GM12873 (cell line): ENCODE results near the gene PHOSPHO2.

Experiments
- TF ChIP-seq, protein P1 (sequence below): IDR thresholded peaks from 2 replicates; pipeline ENCODE4 v1.5.1; 2012; ENCODE audit warnings: low read depth, mild to moderate bottlenecking, moderate library complexity, low read length, control low read depth; ENCODE audit not compliant: insufficient read depth; ENCODE audit errors: missing control alignments

The PHOSPHO2 gene, protein sequence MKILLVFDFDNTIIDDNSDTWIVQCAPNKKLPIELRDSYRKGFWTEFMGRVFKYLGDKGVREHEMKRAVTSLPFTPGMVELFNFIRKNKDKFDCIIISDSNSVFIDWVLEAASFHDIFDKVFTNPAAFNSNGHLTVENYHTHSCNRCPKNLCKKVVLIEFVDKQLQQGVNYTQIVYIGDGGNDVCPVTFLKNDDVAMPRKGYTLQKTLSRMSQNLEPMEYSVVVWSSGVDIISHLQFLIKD

DNA sequence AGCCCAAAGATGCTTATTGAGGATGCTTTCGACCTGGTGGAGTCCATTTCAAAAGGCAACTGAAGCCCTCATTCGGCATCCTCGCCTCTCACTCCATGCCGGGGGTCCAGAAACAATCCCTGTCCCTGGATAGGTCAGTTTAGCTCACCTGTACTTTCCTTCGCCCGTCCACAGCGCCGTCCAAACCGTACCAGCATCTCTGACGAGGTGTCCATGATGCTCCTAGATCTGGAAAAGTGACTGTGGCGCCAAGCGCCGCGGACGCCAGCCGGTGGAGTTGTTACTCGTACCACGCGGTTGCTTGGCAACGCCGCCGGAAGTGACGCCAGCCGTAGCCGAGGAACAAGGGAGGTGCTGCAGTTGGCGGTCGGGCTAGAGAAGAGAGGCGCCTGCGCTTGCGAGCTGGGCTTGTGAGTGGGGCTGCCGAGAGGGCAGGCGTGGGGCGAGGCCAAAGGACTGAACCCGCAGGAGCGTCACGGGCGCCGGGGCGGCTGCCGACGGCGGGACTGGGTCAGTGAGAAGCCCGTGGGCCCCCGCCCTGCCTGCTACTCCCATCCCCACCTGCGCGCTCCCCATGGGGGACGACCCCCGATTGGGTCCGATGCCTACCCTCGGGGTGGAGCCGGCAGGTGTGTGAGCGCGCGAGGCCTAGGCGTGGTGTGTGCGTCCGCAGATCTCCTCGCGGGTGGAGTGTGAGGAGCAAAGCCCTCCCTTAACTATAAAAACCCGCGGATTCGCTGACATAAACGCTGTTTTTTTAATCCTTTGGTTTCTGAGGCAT is at the start of gene PHOSPHO2, which contains the start of gene CFAP210:
Gene PHOSPHO2, plus strand, starts transcription at position 357 of the 781 bp plus-strand sequence. CDS start 6,503 bp downstream, outside the sequence.
Gene CFAP210, minus strand, starts transcription at position 293 of the 781 bp plus-strand sequence. Its CDS starts 78 bp downstream, at position 215.
- TF ChIP-seq, protein P1, sequence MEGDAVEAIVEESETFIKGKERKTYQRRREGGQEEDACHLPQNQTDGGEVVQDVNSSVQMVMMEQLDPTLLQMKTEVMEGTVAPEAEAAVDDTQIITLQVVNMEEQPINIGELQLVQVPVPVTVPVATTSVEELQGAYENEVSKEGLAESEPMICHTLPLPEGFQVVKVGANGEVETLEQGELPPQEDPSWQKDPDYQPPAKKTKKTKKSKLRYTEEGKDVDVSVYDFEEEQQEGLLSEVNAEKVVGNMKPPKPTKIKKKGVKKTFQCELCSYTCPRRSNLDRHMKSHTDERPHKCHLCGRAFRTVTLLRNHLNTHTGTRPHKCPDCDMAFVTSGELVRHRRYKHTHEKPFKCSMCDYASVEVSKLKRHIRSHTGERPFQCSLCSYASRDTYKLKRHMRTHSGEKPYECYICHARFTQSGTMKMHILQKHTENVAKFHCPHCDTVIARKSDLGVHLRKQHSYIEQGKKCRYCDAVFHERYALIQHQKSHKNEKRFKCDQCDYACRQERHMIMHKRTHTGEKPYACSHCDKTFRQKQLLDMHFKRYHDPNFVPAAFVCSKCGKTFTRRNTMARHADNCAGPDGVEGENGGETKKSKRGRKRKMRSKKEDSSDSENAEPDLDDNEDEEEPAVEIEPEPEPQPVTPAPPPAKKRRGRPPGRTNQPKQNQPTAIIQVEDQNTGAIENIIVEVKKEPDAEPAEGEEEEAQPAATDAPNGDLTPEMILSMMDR = no peak

GRCh38 chr2:169647496-169647895 is 46.8 kb upstream of the PHOSPHO2 start:
- TF ChIP-seq, protein P1 = no peak

DNA sequence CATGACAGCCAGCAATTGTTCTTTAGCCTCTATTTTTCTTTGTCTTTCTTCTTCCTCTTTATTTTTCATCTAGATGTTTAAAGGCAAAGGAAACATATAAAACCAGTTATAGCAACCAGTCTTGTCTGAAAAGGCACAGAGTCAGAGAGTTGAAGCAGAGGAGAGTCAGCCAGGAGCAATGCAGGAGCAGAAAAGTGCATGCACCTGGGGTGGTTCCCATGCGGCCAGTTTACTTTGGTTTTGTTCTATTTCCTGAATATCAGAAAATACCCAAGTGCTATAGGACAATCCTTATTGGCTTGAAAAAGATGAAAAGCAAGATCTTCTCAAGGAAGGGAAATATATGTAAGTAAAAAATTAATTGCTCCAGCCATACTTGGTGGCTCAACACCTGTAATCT is 45.0 kb upstream of the PHOSPHO2 start:
- TF ChIP-seq, protein P1 = no peak

DNA sequence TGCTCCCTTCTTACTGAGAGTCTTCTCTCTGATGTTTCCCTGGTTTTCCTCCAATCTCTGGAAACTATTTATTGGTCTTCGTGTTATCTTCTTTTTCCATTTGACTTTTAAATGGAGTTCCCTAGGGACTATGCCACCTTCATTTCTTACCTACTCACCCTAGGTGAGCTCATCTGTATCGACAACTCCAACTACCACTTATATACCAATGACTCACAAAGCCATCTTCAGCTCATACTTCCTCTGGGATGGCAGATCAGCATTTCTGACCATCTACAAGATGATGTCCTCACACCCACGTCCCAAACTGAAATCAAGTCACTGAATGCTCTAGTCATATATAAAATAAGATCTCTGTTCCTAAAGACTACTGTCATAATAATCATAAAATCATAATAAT is 40.6 kb upstream of the PHOSPHO2 start:
- TF ChIP-seq, protein P1 = no peak

DNA sequence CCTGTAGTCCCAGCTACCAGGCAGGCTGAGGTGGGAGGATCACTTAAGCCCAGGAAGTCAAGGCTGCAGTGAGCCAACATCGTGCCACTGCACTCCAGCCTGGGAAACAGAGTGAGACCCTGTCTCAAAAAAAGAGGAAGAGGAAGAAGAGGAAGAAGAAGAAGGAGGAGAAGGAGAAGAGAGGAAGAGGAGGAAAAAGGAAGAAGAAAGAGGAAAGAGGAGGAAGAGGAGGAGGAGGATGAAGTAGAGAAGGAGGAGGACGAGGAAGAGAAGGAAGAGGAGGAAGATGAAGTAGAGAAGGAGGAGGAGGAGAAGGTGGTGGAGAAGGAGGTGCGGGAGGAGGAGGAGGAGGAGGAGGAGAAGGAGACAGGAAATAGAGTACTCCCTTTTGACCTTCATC is 38.1 kb upstream of the PHOSPHO2 start:
- TF ChIP-seq, protein P1 = no peak

- TF ChIP-seq, protein P1 = no peak
Observed at GRCh38 chr2:169658877-169659276, 35.4 kb upstream of the PHOSPHO2 start.

DNA sequence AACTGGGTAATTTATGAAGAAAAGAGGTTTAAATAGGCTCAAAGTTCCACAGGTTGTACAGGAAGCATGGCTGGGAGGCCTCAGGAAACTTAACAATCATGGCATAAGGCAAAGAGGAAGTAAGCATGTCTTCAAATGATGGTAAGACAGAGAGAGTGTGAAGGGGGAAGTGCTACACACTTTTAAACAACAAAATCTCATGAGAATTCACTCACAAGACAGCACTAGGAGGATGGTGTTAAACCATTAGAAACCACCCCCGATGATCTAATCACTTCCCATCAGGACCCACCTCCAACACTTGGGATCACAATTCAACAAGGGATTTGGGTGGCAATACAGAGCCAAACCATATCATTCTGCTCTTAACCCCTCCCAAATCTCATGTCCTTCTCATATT is 34.9 kb upstream of the PHOSPHO2 start:
- TF ChIP-seq, protein P1 = no peak
